ENCODE measurements around the gene PNPLA3. TPM values are rescaled to one million over a fixed set of nuclear protein-coding genes. Genes with fewer than 3 reads are reported as not detected.

Gene PNPLA3
- total RNA-seq, 1 experiment from 2014 or later, result 2.0 TPM

GRCh38 chr22:43922123-43922522 lies 1.5 kb upstream of the PNPLA3 start:
- no peak for DNase-seq (ENCODE audit: low spot score)

GRCh38 chr22:43923191-43923590 lies 414 bp upstream of the PNPLA3 start:
- no peak for DNase-seq (ENCODE audit: low spot score)

GRCh38 chr22:43924877-43925276 lies 1.3 kb downstream of the PNPLA3 start:
- no peak for DNase-seq (ENCODE audit: low spot score)

- DNase-seq (ENCODE audit: low spot score), result peak; percentile 12
Measured at GRCh38 chr22:43925433-43926348, 2.1 kb downstream of the PNPLA3 start.

- no peak for DNase-seq (ENCODE audit: low spot score)
Measured at GRCh38 chr22:43926349-43926710, 2.7 kb downstream of the PNPLA3 start.

- DNase-seq (ENCODE audit: low spot score), result no peak
Measured at GRCh38 chr22:43928468-43928867, 4.9 kb downstream of the PNPLA3 start.

- DNase-seq (ENCODE audit: low spot score), result no peak
Measured at GRCh38 chr22:43928908-43929307, 5.3 kb downstream of the PNPLA3 start.

- no peak for DNase-seq (ENCODE audit: low spot score)
Measured at GRCh38 chr22:43931771-43932170, 8.2 kb downstream of the PNPLA3 start.

- no peak for DNase-seq (ENCODE audit: low spot score)
Measured at GRCh38 chr22:43941449-43941848, 17.8 kb downstream of the PNPLA3 start.

GRCh38 chr22:43944670-43945430 lies 21.2 kb downstream of the PNPLA3 start:
- no peak for DNase-seq (ENCODE audit: low spot score)

- peak; percentile 41 for DNase-seq (ENCODE audit: low spot score)
Measured at GRCh38 chr22:43945632-43946383, 22.2 kb downstream of the PNPLA3 start.

GRCh38 chr22:43946384-43946667 lies 22.7 kb downstream of the PNPLA3 start:
- DNase-seq (ENCODE audit: low spot score), result peak; percentile 5

GRCh38 chr22:43948836-43949406 lies 25.3 kb downstream of the PNPLA3 start:
- DNase-seq (ENCODE audit: low spot score), result no peak

- DNase-seq (ENCODE audit: low spot score), result no peak
Measured at GRCh38 chr22:43951391-43951790, 27.8 kb downstream of the PNPLA3 start.

- DNase-seq (ENCODE audit: low spot score), result no peak
Measured at GRCh38 chr22:43951966-43952365, 28.4 kb downstream of the PNPLA3 start.

- DNase-seq (ENCODE audit: low spot score), result no peak
Measured at GRCh38 chr22:43953988-43954785, 30.6 kb downstream of the PNPLA3 start.

- DNase-seq (ENCODE audit: low spot score), result peak; percentile 55
Measured at GRCh38 chr22:43955040-43955882, 31.7 kb downstream of the PNPLA3 start, which contains the start of gene SAMM50. TSS of gene SAMM50 (plus strand) at chr22:43955442. CDS start at chr22:43955578, 136 bp downstream.

- no peak for DNase-seq (ENCODE audit: low spot score)
Measured at GRCh38 chr22:43955883-43956782, 32.5 kb downstream of the PNPLA3 start.
